NCI-H128 (cell line): ENCODE data around the gene UFSP1.

Experiments used
- DNase-seq: peaks from one replicate; lab custom pipeline; 2025; ENCODE audit not compliant: unreplicated experiment; lab: John Stamatoyannopoulos, UW

The UFSP1 gene

DNA sequence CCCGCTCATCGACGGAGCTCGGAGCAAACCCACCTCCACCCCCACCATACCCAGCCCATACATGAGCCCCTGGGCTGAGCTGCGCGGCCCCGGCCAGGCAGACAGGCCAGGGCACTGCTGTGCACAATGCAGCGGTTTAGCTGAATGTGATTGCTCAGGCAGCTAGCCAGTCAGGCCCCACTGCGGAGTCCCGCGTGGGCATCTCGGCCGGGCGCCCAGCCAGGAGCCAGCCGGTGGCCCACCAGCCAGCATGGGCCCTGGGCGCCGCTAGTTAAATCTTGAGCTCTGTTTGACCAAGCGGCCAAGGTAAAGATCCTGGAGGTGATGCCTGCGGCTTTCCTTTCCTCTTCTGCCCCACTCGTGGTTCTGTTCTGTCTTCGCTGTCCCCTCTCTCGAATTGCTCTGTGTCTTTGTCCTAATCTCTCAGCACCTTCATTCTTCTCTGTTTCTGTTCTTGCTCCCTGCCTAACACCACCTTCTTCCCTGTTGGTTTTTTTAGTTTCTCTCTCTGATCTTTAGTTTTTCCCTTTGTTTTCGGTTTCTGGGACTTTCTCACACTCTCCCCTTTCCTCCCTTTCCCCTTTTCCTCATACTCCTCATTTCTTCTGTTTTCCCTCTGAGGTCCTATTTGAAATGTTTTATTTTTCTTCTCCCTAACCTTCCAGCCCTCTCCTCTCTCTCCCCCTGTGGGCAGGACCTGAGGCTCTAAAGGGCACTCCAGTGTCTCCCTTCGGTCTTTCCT, 6.6 kb downstream of the UFSP1 start:
- no peak for DNase-seq

DNA sequence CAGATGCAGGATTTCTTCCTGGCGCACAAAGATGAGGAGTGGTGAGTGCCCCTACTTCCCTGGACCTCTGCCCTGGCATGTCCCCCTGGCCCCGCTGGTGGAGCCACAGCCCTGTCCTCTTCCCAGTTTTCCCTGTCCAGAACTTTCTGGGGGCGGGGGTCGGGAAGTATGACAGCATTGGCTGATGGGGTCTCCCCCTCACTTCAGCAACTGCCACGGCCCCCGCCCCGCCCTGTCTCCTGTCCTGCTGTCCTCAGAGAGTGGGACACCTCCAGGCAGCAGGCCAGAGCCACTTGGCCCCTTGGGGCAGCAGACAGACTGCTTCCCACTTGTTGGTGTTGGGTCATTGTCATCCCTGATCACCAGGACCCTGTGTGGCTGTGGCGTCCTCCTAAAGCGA, 7.3 kb downstream of the UFSP1 start:
- no peak for DNase-seq

- no peak for DNase-seq
These were observed 8.4 kb downstream of the UFSP1 start for GRCh38 chr7:100881136-100881535.

DNA sequence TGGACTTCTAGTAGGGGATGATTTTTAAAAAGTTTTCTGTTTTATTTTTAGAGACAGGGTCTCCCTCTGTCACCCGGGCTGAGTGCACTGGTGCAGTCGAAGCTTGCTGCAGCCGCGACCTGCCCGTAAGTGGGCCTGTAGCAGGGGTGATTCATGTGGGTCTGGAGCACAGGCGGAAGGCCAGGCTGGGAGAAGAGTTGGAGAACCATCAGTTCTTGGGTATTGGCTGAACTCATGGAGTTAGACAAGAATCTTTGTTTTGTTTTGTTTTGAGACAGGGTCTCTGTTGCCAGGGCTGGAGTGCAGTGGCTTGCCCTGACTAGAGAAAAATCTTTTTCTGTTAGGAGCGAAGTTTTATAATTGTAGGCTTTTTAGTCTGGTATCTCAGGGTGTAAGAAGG, 8.9 kb downstream of the UFSP1 start:
- DNase-seq: no peak

GRCh38 chr7:100879685-100880261, 9.7 kb downstream of the UFSP1 start:
- no peak for DNase-seq

DNA sequence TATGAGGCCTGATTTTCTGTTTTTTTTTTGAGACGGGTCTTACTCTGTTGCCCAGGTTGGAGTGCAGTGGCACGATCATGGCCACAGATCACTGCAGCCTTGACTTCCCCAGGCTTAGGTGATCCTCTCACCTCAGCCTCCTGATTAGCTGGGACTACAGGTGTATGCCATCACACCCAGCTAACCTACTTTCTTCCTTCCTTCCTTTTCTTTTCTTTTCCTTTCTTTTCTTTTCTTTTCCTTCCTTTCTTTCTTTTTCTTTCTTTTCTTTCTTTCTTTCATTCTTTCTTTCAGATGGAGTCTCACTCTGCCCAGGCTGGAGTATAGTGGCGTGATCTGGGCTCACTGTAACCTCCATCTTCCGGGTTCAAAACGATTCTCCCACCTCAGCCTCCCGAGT, 10.8 kb downstream of the UFSP1 start:
- DNase-seq: no peak

DNA sequence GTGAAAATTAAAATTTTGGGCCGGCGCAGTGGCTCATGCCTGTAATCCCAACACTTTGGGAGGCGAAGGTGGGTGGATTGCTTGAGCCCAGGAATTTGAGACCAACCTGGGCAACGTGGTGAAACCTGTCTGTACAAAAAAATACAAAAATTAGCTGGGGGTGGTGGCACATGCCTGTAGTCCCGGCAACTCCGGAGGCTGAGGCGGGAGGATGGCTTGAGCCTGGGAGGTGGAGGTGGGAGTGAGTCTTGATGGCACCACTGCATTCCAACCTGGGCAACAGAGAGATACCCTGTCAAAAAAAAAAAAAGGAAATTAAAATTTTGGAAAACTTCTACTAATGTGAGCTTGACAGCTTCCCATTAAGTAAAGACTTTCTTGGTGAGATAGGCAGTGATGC, 11.5 kb downstream of the UFSP1 start:
- DNase-seq: no peak

DNA sequence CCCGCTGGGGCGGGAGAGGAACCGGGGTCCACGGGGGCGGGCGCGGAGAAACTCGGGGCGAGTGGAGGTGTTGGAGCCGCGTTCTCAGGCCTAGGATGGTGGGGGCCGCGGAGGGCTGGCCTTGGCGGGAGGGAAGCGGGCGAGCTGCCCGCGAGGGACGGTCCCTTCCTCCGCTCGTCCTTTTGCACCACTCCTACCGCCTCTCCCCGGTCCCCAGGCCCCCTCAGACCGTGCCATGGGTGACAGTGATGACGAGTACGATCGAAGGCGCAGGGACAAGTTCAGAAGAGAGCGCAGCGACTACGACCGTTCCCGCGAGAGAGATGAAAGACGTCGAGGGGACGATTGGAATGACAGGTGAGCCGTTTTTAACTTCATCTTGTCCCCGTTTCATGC, 14.2 kb downstream of the UFSP1 start:
- DNase-seq: no peak

- DNase-seq: peak; percentile 99
These were observed 14.7 kb downstream of the UFSP1 start, which contains the start of gene SRRT for GRCh38 chr7:100874577-100875355. Gene SRRT (plus strand): TSS chr7:100875103. CDS start chr7:100875591, 488 bp downstream.

DNA sequence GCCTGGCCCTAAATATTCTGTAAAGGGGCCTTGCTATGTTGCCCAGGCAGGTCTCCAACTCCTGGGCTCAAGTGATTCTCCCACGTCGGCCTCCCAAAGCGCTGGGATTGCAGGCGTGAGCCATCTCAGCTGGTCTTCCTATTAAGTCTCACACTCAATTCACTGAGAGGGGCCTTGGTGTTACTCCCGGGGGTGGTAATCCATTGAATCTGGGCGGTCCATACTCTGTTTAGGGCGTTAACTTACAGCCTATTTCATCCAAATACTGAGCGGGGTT, 15.3 kb downstream of the UFSP1 start:
- no peak for DNase-seq

DNA sequence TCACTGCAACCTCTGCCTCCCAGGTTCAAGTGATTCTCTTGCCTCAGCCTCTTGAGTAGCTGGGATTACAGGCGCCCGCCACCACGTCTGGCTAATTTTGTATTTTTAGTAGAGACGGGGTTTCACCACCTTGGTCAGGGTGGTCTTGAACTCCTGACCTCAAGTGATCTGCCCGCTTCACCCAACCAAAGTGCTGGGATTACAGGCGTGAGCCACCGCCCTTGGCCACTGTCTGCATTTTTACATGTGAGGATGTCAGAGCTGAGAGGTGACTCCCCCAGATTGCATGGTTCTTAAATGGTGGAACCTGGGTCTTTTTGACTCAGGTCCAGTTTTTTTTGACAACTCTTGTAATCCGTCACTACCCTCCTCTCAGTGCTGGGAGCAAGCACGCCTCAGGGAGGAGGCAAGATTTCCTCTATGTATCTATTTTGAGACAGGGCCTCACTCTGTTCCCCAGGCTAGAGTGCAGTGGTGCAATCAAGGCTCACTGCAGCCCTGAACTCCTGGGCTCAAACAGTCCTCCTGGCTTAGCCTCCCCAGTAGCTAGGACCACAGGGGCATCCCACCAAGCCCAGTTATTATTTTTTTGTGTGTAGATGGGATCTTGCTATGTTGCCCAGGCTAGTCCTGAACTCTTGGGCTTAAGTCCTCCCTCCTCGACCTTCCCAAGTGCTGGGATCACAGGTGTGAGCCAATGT, 15.8 kb downstream of the UFSP1 start:
- DNase-seq: no peak

DNA sequence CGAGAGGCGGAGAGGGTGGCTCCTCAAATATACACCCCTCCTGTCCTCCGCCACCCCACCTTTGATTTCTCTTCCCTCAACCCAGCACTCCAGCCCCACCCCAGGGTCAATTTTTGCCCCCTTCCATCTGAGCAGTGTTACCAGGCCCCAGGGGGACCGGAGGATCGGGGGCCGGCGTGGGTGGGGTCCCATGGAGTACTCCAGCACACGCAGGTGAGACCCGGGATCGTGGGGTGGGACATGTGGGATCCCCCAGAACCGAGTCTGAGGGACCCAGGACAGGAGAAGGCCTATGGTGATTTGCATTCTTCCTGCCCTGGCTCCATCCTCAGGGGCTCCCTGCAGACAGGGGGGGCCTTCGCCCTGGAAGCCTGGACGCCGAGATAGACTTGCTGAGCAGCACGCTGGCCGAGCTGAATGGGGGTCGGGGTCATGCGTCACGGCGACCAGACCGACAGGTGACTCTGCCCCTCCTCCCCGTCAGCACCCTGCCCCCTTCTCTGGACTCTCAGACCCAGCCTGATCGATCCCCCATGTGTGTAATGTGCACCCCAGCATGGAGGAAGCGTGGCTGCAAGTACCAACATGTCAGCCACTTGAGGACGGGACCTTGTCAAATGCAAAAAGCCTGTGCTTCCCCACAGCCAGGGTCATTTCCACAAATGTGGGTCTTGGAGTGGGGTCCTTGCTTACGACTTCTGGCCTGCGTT, 21.6 kb downstream of the UFSP1 start:
- no peak for DNase-seq

GRCh38 chr7:100867040-100867775, 22.3 kb downstream of the UFSP1 start, which contains the start of gene TRIP6:
Gene TRIP6 (plus strand): TSS chr7:100867387. CDS start chr7:100867498, 111 bp downstream.
- DNase-seq: no peak

DNA sequence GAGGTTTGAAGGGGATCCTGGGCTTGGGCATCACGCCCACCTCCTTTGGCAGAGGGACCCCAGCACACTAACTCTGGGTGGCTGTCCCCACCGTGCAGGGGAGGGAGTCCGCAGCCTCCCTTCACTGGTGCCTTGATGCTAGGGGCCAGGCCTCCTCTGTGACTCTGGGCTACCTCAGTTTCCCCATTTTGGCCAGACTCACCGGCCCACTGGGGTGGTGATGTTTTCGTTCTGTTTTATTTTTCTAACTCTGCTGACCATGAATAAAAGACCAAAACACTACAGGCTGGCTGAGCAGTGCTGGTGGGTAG, 22.8 kb downstream of the UFSP1 start:
- no peak for DNase-seq

- DNase-seq: no peak
These were observed 23.4 kb downstream of the UFSP1 start for GRCh38 chr7:100865938-100866728.

DNA sequence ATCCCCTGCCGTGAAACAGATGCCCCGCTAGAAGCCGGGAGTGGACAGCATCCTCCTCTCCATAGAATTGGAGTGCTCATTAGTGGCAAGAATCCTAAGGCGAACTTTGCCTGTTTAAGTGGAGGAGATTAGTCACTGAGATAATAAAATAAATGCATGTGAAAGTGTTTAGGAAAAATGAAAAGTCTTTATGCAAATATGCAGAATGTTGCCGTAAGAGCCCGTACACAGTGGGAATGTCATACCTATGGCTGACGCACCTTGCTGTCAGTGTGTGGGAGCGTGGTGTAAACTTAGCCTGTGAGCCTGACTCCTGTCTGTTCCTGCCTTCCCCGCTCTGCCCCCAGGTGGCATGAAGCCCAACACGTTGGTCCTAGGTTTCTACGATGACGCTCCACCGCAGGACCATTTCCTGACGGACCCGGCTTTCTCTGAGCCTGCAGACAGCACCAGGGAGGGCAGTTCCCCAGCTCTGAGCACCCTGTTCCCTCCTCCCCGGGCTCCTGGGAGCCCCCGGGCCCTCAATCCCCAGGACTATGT, 24.1 kb downstream of the UFSP1 start:
- DNase-seq: no peak

- DNase-seq: no peak
These were observed 25.2 kb downstream of the UFSP1 start for GRCh38 chr7:100864263-100864845.

- no peak for DNase-seq
These were observed 26.0 kb downstream of the UFSP1 start for GRCh38 chr7:100863406-100863950.

- DNase-seq: no peak
These were observed 27.9 kb downstream of the UFSP1 start for GRCh38 chr7:100861616-100861985.
